H7 (cell line): ENCODE data around the gene PPP1R3A. TPM values are rescaled to one million over a fixed set of nuclear protein-coding genes. Genes with fewer than 3 reads are reported as not detected.
"Not testable (repeated sequence)": the region's sequence is repeated elsewhere in the genome, so short reads cannot be mapped to it uniquely, and the experiment has no call there.

ENCODE experiments used
- DNase-seq: peaks from one replicate; pipeline ENCODE4 v3.0.0; 2012
- H3K27me3 ChIP-seq: 2 replicates; pipeline ENCODE4 v1.6.0; 2011; ENCODE audit warnings: mild to moderate bottlenecking, low read length; ENCODE audit not compliant: control insufficient read depth, insufficient read depth
- H3K36me3 ChIP-seq: replicated peaks from 2 replicates; pipeline ENCODE4 v1.5.1; 2011; ENCODE audit warnings: low read length; ENCODE audit not compliant: control insufficient read depth, insufficient read depth
- H3K4me3 ChIP-seq: 2 replicates; pipeline ENCODE4 v1.5.1; 2011; ENCODE audit warnings: low read depth, mild to moderate bottlenecking, control low read depth, low read length, moderate library complexity; ENCODE audit not compliant: insufficient read depth
- total RNA-seq: library from RNA; depleted of rRNA; stranded (reverse); fragments of >200 nt; shearing (Covaris generic); gene quantifications from 2 replicates; pipeline ENCODE4 v1.2.3, GENCODE V29; 2014; rRNA removed

The PPP1R3A gene, protein sequence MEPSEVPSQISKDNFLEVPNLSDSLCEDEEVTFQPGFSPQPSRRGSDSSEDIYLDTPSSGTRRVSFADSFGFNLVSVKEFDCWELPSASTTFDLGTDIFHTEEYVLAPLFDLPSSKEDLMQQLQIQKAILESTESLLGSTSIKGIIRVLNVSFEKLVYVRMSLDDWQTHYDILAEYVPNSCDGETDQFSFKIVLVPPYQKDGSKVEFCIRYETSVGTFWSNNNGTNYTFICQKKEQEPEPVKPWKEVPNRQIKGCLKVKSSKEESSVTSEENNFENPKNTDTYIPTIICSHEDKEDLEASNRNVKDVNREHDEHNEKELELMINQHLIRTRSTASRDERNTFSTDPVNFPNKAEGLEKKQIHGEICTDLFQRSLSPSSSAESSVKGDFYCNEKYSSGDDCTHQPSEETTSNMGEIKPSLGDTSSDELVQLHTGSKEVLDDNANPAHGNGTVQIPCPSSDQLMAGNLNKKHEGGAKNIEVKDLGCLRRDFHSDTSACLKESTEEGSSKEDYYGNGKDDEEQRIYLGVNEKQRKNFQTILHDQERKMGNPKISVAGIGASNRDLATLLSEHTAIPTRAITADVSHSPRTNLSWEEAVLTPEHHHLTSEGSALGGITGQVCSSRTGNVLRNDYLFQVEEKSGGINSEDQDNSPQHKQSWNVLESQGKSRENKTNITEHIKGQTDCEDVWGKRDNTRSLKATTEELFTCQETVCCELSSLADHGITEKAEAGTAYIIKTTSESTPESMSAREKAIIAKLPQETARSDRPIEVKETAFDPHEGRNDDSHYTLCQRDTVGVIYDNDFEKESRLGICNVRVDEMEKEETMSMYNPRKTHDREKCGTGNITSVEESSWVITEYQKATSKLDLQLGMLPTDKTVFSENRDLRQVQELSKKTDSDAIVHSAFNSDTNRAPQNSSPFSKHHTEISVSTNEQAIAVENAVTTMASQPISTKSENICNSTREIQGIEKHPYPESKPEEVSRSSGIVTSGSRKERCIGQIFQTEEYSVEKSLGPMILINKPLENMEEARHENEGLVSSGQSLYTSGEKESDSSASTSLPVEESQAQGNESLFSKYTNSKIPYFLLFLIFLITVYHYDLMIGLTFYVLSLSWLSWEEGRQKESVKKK
- total RNA-seq = not detected in 2 replicates

- Histone ChIP-seq H3K27me3 (no peaks in the 10 kb centered on the region), H3K4me3 (no peak within 1 kb of the TSS), H3K36me3 (no peaks in the 10 kb centered on the region)
- DNase-seq = peak; percentile 6
Observed at GRCh38 chr7:113918946-113919345, at the start of gene PPP1R3A. Gene PPP1R3A, minus strand, starts transcription at chr7:113919009. Its CDS starts 13 bp downstream, at chr7:113918996.

DNA sequence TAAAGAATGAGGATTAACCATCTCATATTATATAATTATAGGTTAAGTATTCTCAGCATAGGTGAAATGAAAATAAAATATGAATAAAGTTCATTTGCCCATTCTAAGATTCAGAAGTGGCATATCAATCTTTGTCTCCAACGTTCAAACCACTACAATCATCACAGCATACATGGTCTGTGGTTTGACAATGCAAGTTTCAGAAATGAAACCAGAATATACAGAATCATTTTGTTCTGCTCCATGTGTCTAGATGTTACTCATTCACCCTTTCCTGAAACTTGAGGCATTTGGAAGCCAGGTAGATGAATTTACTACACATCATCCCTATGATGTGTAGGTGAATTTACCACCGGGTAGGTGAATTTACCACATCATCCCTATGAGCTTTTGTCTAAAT is 44.5 kb upstream of the PPP1R3A start:
- no peak overlapping the region for H3K4me3 ChIP-seq
- no peak for DNase-seq
- H3K36me3 ChIP-seq = no peaks in the 10 kb centered on the region
- no peaks in the 10 kb centered on the region for H3K27me3 ChIP-seq

DNA sequence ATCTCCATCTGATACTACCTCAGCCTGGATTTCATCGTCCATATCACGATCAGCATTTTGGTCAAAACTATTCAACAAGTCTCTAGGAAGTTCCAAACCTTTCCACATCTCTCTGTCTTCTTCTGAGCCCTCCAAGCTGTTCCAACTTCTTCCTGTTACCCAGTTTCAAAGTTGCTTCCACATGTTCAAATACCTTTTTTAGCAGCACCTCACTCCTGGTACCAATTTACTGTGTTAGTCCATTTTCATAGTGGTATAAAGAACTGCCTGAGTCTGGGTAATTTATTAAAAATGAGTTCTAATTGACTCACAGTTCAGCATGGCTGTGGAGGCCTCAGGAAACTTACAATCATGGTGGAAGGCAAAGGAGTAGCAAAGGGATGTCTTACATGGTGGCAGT is 41.1 kb upstream of the PPP1R3A start:
- no peak overlapping the region for H3K4me3 ChIP-seq
- H3K36me3 ChIP-seq = no peaks in the 10 kb centered on the region
- no peaks in the 10 kb centered on the region for H3K27me3 ChIP-seq
- no peak for DNase-seq

GRCh38 chr7:113955157-113955556 is 36.3 kb upstream of the PPP1R3A start:
- DNase-seq = no peak
- Histone ChIP-seq H3K27me3 (no peaks in the 10 kb centered on the region), H3K4me3 (no peak overlapping the region), H3K36me3 (no peaks in the 10 kb centered on the region)

DNA sequence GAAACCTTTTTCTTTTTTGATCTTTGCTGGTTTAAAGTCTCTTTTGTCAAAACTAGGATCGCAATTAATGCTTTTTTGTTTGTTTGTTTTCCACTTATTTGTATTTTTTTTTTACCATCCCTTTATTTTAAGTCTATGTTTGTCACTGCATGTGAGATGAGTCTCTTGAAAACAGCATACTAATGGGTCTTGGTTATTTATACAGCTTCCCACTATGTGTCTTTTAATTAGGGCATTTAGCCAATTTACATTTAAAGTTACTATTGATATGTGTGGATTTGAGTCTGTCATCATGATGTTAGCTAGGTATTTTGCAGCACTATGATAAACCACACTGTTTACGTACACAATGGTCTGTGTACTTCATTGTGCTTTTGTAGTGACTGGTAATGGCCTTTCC is 34.7 kb upstream of the PPP1R3A start:
- DNase-seq = no peak
- no peak overlapping the region for H3K4me3 ChIP-seq
- no peaks in the 10 kb centered on the region for H3K27me3 ChIP-seq
- H3K36me3 ChIP-seq = no peaks in the 10 kb centered on the region

- no peak for DNase-seq
- Histone ChIP-seq H3K36me3 (no peaks in the 10 kb centered on the region), H3K4me3 (no peak overlapping the region)
Observed at GRCh38 chr7:113945018-113945938, 26.5 kb upstream of the PPP1R3A start.

GRCh38 chr7:113936982-113937381 is 18.2 kb upstream of the PPP1R3A start:
- no peaks in the 10 kb centered on the region for H3K36me3 ChIP-seq
- DNase-seq = no peak
- no peaks in the 10 kb centered on the region for H3K27me3 ChIP-seq
- H3K4me3 ChIP-seq = no peak overlapping the region

More at GRCh38 chr7:113945018-113945938, 26.5 kb upstream of the PPP1R3A start:
- no peaks in the 10 kb centered on the region for H3K27me3 ChIP-seq

DNA sequence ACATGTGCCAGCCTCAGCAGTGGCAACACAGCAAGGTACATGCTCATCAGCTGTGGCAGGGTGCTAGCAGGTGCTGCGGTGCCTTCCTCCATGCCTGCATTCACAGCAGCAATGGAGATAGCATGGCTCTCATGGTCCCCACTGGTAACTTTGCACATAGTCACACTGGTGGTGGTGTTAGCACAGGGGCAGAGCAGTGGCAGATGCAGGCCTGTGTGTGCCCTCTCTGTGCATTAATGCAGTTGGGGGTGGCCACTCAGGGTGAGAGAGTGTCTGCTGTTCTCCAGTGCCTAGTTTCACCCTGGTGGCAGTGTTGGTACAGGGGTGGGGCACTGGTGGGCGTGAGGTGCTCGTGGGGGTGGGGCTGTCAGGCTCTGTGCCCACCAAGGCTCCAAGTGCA is 17.7 kb upstream of the PPP1R3A start:
- Histone ChIP-seq H3K27me3 (no peaks in the 10 kb centered on the region), H3K4me3 (no peak overlapping the region), H3K36me3 (no peaks in the 10 kb centered on the region)
- DNase-seq = no peak

GRCh38 chr7:113929389-113929788 is 10.6 kb upstream of the PPP1R3A start:
- H3K36me3 ChIP-seq, DNase-seq: not testable (repeated sequence)

DNA sequence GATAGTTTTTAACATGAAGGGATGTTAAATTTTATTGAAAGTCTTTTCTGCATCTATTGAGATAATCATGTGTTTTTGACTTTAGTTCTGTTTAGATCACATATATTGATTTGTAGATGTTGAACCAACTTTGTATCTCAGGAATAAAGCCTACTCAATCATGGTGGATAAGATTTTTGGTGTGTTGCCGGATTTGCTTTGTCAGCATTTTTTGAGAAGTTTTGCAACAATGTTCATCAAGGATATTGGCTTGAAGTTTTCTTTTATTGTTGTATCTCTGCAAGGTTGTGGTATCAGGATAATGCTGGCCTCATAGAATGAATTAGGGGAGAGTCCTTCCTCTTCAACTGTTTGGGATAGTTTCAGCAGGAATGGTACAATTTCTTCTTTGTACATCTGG is 9.3 kb upstream of the PPP1R3A start:
- Histone ChIP-seq H3K36me3 (no peaks in the 10 kb centered on the region), H3K4me3 (no peak overlapping the region), H3K27me3 (no peaks in the 10 kb centered on the region)
- no peak for DNase-seq

More at GRCh38 chr7:113929389-113929788, 10.6 kb upstream of the PPP1R3A start:
- not testable (repeated sequence) for H3K4me3 ChIP-seq, H3K27me3 ChIP-seq

DNA sequence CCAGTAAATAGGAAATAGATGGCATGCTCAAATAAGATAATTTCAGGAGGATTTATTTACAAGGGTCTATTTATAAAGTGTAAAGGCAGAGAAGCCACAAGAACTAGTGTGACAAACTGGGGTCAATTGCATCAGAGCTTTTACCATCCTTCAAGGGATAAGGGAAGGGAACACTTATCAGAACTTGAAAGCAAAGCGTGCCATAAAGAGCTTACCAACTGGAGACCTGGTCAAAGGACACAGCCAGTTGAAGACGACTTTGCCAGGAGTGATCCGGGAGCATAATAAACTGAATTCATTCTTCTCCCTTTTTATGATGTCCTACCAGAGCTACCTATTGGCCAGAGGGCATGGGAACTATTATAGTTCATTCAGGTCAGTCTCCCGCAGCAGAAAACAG is 3.2 kb upstream of the PPP1R3A start:
- DNase-seq = no peak
- Histone ChIP-seq H3K36me3 (no peaks in the 10 kb centered on the region), H3K4me3 (no peak overlapping the region), H3K27me3 (no peaks in the 10 kb centered on the region)

GRCh38 chr7:113921363-113921762 is 2.6 kb upstream of the PPP1R3A start:
- DNase-seq = no peak
- Histone ChIP-seq H3K27me3 (no peaks in the 10 kb centered on the region), H3K4me3 (no peak overlapping the region), H3K36me3 (no peaks in the 10 kb centered on the region)

- Histone ChIP-seq H3K36me3 (no peaks in the 10 kb centered on the region), H3K4me3 (no peak overlapping the region), H3K27me3 (no peaks in the 10 kb centered on the region)
- no peak for DNase-seq
Observed at GRCh38 chr7:113917840-113918239, 969 bp downstream of the PPP1R3A start.

DNA sequence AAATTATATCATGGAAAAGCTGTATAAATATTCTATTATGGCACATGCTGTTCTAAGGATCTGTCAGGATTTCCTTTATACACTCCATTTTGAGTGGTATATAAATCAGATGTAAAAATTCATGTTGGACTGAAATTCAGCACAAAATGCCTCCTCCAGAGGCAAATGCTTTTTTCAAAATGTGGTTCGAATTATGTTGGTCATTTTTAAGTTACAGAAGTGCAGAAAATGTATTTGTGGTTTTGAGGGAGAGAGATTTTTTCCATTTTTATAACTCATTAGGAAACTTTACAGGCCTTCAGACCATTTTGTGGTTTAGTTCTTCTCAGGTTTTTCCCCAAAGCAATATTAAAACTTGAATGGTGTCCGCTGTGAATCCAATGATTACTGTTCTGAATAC is 2.9 kb downstream of the PPP1R3A start:
- H3K4me3 ChIP-seq = no peak overlapping the region
- no peaks in the 10 kb centered on the region for H3K27me3 ChIP-seq
- DNase-seq = no peak
- no peaks in the 10 kb centered on the region for H3K36me3 ChIP-seq
